GM12878 (cell line): Measurements from ENCODE around the gene ZNF445. TPM values are rescaled to one million over a fixed set of nuclear protein-coding genes. Genes with fewer than 3 reads are reported as not detected.

Source experiments
- ATAC-seq: fragments of 200-7000 bp; cut with Tn5 transposase; 3 replicates; pipeline ENCODE4 v1.9.1; 2020; ENCODE audit warnings: mild to moderate bottlenecking, moderate library complexity
- BruUV-seq: library from RNA; stranded (reverse); fragments of 400-500 nt; replicated peaks from 2 replicates; lab custom pipeline; 2021; lab: Mats Ljungman, UMichigan
- CTCF ChIA-PET: fragments of 300-600 bp; sonication (Branson Sonifier 250); formaldehyde crosslinking; extraction: SDS; loops from one replicate; lab custom pipeline; 2021; ENCODE audit warnings: inconsistent platforms; lab: Yijun Ruan, JAX
- POLR2A ChIA-PET: fragments of 350-600 bp; formaldehyde crosslinking; extraction: SDS; loops from one replicate; lab custom pipeline; 2021; ENCODE audit warnings: inconsistent platforms; lab: Charles Lee
- RAD21 ChIA-PET: fragments of 300-600 bp; sonication (Branson Sonifier 250); formaldehyde crosslinking; loops from one replicate; lab custom pipeline; 2023; ENCODE audit warnings: antibody characterized with exemption; ENCODE audit not compliant: unreplicated experiment; lab: Charles Lee
- SMC1A ChIA-PET: fragments of 300-600 bp; sonication (Branson Sonifier 250); formaldehyde crosslinking; loops from one replicate; lab custom pipeline; 2023; ENCODE audit not compliant: unreplicated experiment, uncharacterized antibody; lab: Charles Lee
- DNase-seq: peaks from one replicate; pipeline ENCODE4 v3.0.0-alpha.2; 2011; ENCODE audit warnings: low read depth, low spot score
- FAIRE-seq: peaks from 3 replicates; lab custom pipeline; 2011; peaks lifted over from hg19 to GRCh38; lab: Jason Lieb, UNC
- H2AFZ ChIP-seq: 2 replicates; pipeline ENCODE4 v1.6.0; 2011; ENCODE audit warnings: low read depth, low read length, control low read depth; ENCODE audit not compliant: control insufficient read depth
- H3K27ac ChIP-seq: 2 replicates; pipeline ENCODE4 v1.5.1; 2011; ENCODE audit warnings: control low read depth; ENCODE audit not compliant: control insufficient read depth, insufficient read depth
- H3K27me3 ChIP-seq, 2 experiments: replicated peaks in 1 of 2; 2 replicates each; pipeline versions ENCODE4 v1.6.0 to v1.6.1; 2011; ENCODE audit warnings: low read length in 1 of 2; ENCODE audit not compliant: control insufficient read depth in 2 of 2, insufficient read depth in 2 of 2
- H3K36me3 ChIP-seq, 2 experiments: 2 replicates each; pipeline ENCODE4 v1.5.1; 2011; ENCODE audit warnings: low read length in 1 of 2; ENCODE audit not compliant: control insufficient read depth in 2 of 2, insufficient read depth in 2 of 2
- H3K4me1 ChIP-seq: 2 replicates; pipeline ENCODE4 v1.6.1; 2011; ENCODE audit warnings: mild to moderate bottlenecking, low read length, moderate library complexity, mixed read lengths; ENCODE audit not compliant: control insufficient read depth, insufficient read depth
- H3K4me2 ChIP-seq: 2 replicates; pipeline ENCODE4 v1.6.0; 2011; ENCODE audit warnings: control low read depth; ENCODE audit not compliant: control insufficient read depth, insufficient read depth
- H3K4me3 ChIP-seq: fragments of 200-600 bp; sonication (generic); 2 replicates; pipeline ENCODE4 v1.5.1; 2016
- H3K79me2 ChIP-seq: 2 replicates; pipeline ENCODE4 v1.6.0; 2011; ENCODE audit warnings: low read length; ENCODE audit not compliant: control insufficient read depth, insufficient read depth
- H3K9ac ChIP-seq: 2 replicates; pipeline ENCODE4 v1.8.0; 2011; ENCODE audit warnings: low read length, control low read depth, mixed read lengths; ENCODE audit not compliant: control insufficient read depth, insufficient read depth
- H3K9me3 ChIP-seq: replicated peaks from 3 replicates; pipeline ENCODE4 v1.5.1; 2011; ENCODE audit warnings: mild to moderate bottlenecking, low read length; ENCODE audit not compliant: control insufficient read depth, insufficient read depth
- H4K20me1 ChIP-seq: 2 replicates; pipeline ENCODE4 v1.6.0; 2011; ENCODE audit not compliant: control insufficient read depth, insufficient read depth
- DPF2 ChIP-seq: fragments of 450-650 bp; IDR thresholded peaks from 2 replicates; pipeline ENCODE4 v1.6.1; 2017; ENCODE audit warnings: mild to moderate bottlenecking
- EZH2 ChIP-seq: IDR thresholded peaks from 2 replicates; pipeline ENCODE4 v1.6.1; 2012; ENCODE audit warnings: low read depth, mild to moderate bottlenecking, control low read depth, inconsistent platforms, low read length, borderline replicate concordance; ENCODE audit not compliant: control insufficient read depth
- GATAD2B ChIP-seq: fragments of 450-650 bp; conservative IDR thresholded peaks from 2 replicates; pipeline ENCODE4 v1.6.1; 2017; ENCODE audit warnings: low read depth, mild to moderate bottlenecking, moderate library complexity
- NBN ChIP-seq: fragments of 450-650 bp; IDR thresholded peaks from 2 replicates; pipeline ENCODE4 v1.6.1; 2016
- RB1 ChIP-seq: fragments of 450-650 bp; formaldehyde crosslinking; IDR thresholded peaks from 2 replicates; pipeline ENCODE4 v1.6.1; 2017; ENCODE audit warnings: mild to moderate bottlenecking, borderline replicate concordance
- SIN3A ChIP-seq: IDR thresholded peaks from 2 replicates; pipeline ENCODE4 v1.6.1; 2012; ENCODE audit warnings: low read depth, low read length, improper control_type of control experiment
- SMARCA5 ChIP-seq: fragments of 450-650 bp; IDR thresholded peaks from 2 replicates; pipeline ENCODE4 v1.6.1; 2017; ENCODE audit warnings: mild to moderate bottlenecking
- SMC3 ChIP-seq: IDR thresholded peaks from 2 replicates; pipeline ENCODE4 v1.6.1; 2011; ENCODE audit warnings: low read length, improper control_type of control experiment, borderline replicate concordance
- TARDBP ChIP-seq: IDR thresholded peaks from 2 replicates; pipeline ENCODE4 v1.6.1; 2016; ENCODE audit warnings: borderline replicate concordance
- WGBS: methylation state at CpG from one replicate; pipeline ENCODE4 v1.1.6; 2016; ENCODE audit warnings: low lambda C conversion rate; ENCODE audit not compliant: insufficient replicate concordance, insufficient coverage; ENCODE audit errors: missing lambda C conversion rate; 5-methylcytosine and 5-hydroxymethylcytosine counted together
- in situ Hi-C: fragments of 300-500 bp; cut with MboI; formaldehyde crosslinking; loops from 9 replicates; pipeline ENCODE4 v1.14.3; 2018; ENCODE audit warnings: mixed read lengths
- intact Hi-C: fragments of 100-400 bp; cut with micrococcal nuclease; formaldehyde crosslinking; loops from one replicate; pipeline ENCODE4 v1.14.2; 2022; ENCODE audit not compliant: unreplicated experiment
- polyA plus RNA-seq, 11 experiments: library from polyadenylated mRNA; depleted of rRNA in 4 of 11; unstranded in 6 of 11; stranded (reverse) in 5 of 11; fragments of >200 nt; fragmentation: Nextera tagmentation in 4 of 11; fragmentation: Illumina TruSeq in 1 of 11; extraction: Ambion mirVana in 4 of 11; extraction: Trizol in 1 of 11; gene quantifications; 1 replicate in 1 of 11; 2 replicates in 10 of 11; pipeline versions ENCODE4 v1.2.1 to v1.2.3, GENCODE V29; 2011 to 2016; ENCODE audit warnings: inconsistent platforms in 2 of 11, missing spikeins in 2 of 11, low read depth in 1 of 11
- total RNA-seq, 4 experiments: library from RNA; depleted of rRNA in 3 of 4; stranded (reverse); fragments of >200 nt in 3 of 4; fragmentation: Illumina TruSeq in 1 of 4; extraction: Trizol in 1 of 4; gene quantifications; 2 replicates each; pipeline versions ENCODE4 v1.2.1 to v1.2.3, GENCODE V29; 2013 to 2021
- TF ChIP-seq, protein P1 (sequence below): IDR thresholded peaks from 2 replicates; pipeline ENCODE4 v1.6.1; 2011; ENCODE audit warnings: low read depth, mild to moderate bottlenecking, low read length, moderate library complexity, borderline replicate concordance; ENCODE audit errors: extremely low read depth

ZNF445 gene
- total and polyA plus RNA-seq, 10 of the 15 experiments (the other 5 are each of a cell fraction or from before 2014, with no cell fraction given): 0.80 to 14.4 (median 5.6) TPM

DNA sequence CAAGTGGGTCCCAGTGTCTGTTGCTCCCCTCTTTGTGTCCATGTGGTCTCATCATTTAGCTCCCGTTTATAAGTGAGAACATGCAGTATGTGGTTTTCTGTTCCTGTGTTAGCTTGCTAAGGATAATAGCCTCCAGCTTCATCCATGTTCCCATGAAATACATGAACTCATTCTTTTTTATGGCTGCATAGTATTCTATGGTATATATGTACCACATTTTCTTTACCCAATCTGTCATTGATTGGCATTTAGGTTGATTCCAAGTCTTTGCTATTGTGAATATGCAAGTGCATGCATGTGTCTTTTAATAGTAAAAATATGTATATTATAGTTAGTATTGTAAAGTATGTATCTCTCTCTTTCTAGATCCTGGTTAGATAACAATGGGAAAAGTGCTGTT lies 85.0 kb downstream of the ZNF445 start:
- Histone ChIP-seq H3K4me2 (no peak overlapping the region), H3K27ac (no peak overlapping the region), H4K20me1 (no peaks in the 10 kb centered on the region), H3K9me3 (no peaks in the 10 kb centered on the region; the same call in 2 of the 3 replicates), H2AFZ (no peak overlapping the region), H3K27me3 (no peaks in the 10 kb centered on the region), H3K4me3 (no peak overlapping the region), H3K36me3 (no peaks in the 10 kb centered on the region), H3K79me2 (no peaks in the 10 kb centered on the region), H3K4me1 (no peaks in the 10 kb centered on the region), H3K9ac (no peak overlapping the region)
- TF ChIP-seq DPF2 (no peak), GATAD2B (no peak), SMC3 (no peak), RB1 (no peak), SMARCA5 (no peak), TARDBP (no peak), NBN (no peak), EZH2 (no peak), SIN3A (no peak)
- TF ChIP-seq, protein P1, sequence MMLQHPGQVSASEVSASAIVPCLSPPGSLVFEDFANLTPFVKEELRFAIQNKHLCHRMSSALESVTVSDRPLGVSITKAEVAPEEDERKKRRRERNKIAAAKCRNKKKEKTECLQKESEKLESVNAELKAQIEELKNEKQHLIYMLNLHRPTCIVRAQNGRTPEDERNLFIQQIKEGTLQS: no peak
- SMC1A ChIA-PET: interaction anchor here (0.7 to 1.9 kb wide), 3 partner anchors 8 to 18 kb away, joined by 4 to 6 read pairs (median 5); no protein-coding TSS in a partner anchor
- BruUV-seq: no TSS peak
- CTCF ChIA-PET: interaction anchor here (0.6 to 1.0 kb wide), 2 partner anchors 12 to 73 kb away, joined by 3 read pairs; no protein-coding TSS in a partner anchor
- DNase-seq: no peak
- whole genome bisulfite sequencing: 94% methylated on average over 1 of the region's 1 CpG
- RAD21 ChIA-PET: no interaction called here
- POLR2A ChIA-PET: no interaction called here
- ATAC-seq: no peak
- in situ Hi-C loops (no loop called here), intact Hi-C loops (no loop called here)
- no peak for FAIRE-seq
